KMS-11 (cell line): Measurements from ENCODE around the gene OGG1.

Experiments
- H2AFZ ChIP-seq: fragments of 200-600 bp; sonication (generic); 2 replicates; pipeline ENCODE4 v1.6.1; 2016; ENCODE audit warnings: antibody characterized with exemption, mixed run types, low read depth
- H3K27ac ChIP-seq: fragments of 200-600 bp; sonication (generic); 2 replicates; pipeline ENCODE4 v1.6.1; 2016; ENCODE audit warnings: mild to moderate bottlenecking, mixed run types
- H3K27me3 ChIP-seq: fragments of 200-600 bp; sonication (generic); 2 replicates; pipeline ENCODE4 v1.6.1; 2017; ENCODE audit warnings: mild to moderate bottlenecking, low read depth, mixed run types, moderate library complexity; ENCODE audit not compliant: insufficient read depth
- H3K36me3 ChIP-seq: fragments of 200-600 bp; sonication (generic); 2 replicates; pipeline ENCODE4 v1.6.1; 2017; ENCODE audit warnings: mild to moderate bottlenecking, mixed run types; ENCODE audit not compliant: insufficient read depth
- H3K4me1 ChIP-seq: fragments of 200-600 bp; sonication (generic); 2 replicates; pipeline ENCODE4 v1.6.1; 2016; ENCODE audit warnings: mild to moderate bottlenecking, low read depth, mixed run types; ENCODE audit not compliant: poor library complexity, severe bottlenecking
- H3K4me2 ChIP-seq: fragments of 200-600 bp; sonication (generic); 2 replicates; pipeline ENCODE4 v1.7.0; 2016; ENCODE audit warnings: mild to moderate bottlenecking, mixed run types
- H3K4me3 ChIP-seq: fragments of 200-600 bp; sonication (generic); IDR thresholded peaks from 2 replicates; pipeline ENCODE4 v1.6.1; 2017; ENCODE audit warnings: low read depth, low read length, mixed read lengths; ENCODE audit not compliant: insufficient read depth
- H3K79me2 ChIP-seq: fragments of 200-600 bp; sonication (generic); 2 replicates; pipeline ENCODE4 v1.6.1; 2016; ENCODE audit warnings: low read depth, mixed run types; ENCODE audit not compliant: insufficient read depth
- H3K9ac ChIP-seq: fragments of 200-600 bp; sonication (generic); 2 replicates; pipeline ENCODE4 v1.6.1; 2016; ENCODE audit warnings: mild to moderate bottlenecking, mixed run types
- H4K20me1 ChIP-seq: fragments of 200-600 bp; sonication (generic); 2 replicates; pipeline ENCODE4 v1.6.1; 2016; ENCODE audit warnings: mild to moderate bottlenecking, mixed run types; ENCODE audit not compliant: insufficient read depth
- TF ChIP-seq, protein P1 (sequence below): fragments of 200-600 bp; sonication (generic); conservative IDR thresholded peaks from 2 replicates; pipeline ENCODE4 v1.6.1; 2017; ENCODE audit warnings: low read depth, mild to moderate bottlenecking, antibody characterized with exemption, low read length, moderate library complexity, mixed read lengths

Gene OGG1

DNA sequence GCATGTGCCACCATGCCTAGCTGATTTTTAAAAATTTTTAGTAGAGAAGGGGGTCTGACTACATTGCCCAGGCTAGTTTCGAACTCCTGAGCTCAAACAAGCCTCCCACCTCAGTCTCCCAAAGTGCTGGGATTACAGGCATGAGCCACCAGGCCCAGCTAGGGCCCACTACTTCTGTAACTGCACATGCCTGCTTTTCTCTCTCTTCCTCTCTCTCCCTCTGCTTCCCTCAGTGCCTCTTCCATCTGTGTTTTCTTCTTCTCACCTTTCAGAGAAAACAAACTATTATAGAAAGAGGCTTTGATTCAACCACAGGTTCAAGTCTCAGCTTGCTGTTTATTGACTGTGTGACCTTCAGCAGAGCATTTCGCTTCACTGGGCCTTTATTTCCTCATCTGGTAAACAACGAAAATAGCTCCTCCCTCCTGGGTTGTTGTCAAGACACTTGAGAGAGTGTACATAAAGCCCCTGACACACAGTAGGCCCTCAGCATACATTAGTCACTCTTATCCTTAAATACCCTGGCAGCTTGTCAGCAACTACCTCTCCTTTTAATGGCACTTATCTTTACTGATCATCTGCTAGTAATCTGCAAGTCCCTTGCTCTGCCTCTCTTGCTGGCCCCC is 32.3 kb downstream of the OGG1 start:
- H3K36me3 ChIP-seq, result no peaks in the 10 kb centered on the region
- H3K4me2 ChIP-seq, result no peak overlapping the region
- H3K27ac ChIP-seq, result no peak overlapping the region
- H3K4me3 ChIP-seq, result no peak overlapping the region
- no peak overlapping the region for H2AFZ ChIP-seq
- H4K20me1 ChIP-seq, result no peaks in the 10 kb centered on the region
- TF ChIP-seq, protein P1, sequence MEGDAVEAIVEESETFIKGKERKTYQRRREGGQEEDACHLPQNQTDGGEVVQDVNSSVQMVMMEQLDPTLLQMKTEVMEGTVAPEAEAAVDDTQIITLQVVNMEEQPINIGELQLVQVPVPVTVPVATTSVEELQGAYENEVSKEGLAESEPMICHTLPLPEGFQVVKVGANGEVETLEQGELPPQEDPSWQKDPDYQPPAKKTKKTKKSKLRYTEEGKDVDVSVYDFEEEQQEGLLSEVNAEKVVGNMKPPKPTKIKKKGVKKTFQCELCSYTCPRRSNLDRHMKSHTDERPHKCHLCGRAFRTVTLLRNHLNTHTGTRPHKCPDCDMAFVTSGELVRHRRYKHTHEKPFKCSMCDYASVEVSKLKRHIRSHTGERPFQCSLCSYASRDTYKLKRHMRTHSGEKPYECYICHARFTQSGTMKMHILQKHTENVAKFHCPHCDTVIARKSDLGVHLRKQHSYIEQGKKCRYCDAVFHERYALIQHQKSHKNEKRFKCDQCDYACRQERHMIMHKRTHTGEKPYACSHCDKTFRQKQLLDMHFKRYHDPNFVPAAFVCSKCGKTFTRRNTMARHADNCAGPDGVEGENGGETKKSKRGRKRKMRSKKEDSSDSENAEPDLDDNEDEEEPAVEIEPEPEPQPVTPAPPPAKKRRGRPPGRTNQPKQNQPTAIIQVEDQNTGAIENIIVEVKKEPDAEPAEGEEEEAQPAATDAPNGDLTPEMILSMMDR, result no peak
- H3K9ac ChIP-seq, result no peak overlapping the region
- peaks cover 20% of the 10 kb centered on the region for H3K4me1 ChIP-seq
- H3K79me2 ChIP-seq, result no peaks in the 10 kb centered on the region
- no peaks in the 10 kb centered on the region for H3K27me3 ChIP-seq

DNA sequence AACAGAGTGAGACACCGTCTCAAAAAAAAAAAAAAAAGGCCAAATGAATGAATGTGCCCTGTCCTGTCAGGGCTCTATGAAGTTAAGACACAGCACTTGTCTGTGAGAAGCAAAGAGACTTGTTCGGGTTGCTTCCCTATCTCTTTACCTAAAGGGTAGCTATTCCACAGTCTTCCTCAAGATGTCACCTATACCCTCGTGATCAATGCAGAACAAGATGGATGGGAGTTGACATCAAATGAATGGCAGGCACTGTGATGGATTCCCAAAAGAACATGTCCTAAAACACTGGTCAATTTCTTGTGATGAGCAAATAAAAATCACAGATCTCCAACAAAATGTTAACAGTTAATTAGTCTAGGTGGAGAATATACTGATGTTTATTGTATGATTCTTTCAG is 33.0 kb downstream of the OGG1 start:
- Histone ChIP-seq H3K27ac (no peak overlapping the region), H3K4me2 (no peak overlapping the region)

DNA sequence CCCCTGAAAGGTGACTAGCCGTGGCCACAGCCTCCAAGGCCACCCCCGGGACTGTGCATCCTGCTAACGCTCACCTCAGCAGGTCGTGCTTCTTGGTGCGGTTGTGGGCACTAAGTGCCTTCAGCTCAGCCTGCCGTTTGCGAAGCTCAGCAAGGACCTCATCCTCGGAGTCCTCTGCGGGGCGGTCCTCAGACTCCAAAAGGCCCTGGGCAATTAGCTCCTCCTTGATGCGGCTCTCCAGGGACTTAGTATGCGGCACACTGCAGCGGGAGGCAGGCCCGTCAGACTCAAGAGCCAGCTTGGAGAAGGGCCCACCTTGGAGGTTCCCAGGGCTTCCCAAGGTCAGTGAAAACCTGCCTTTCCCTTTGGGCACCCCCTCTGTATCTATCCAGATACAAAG is 34.2 kb downstream of the OGG1 start:
- Histone ChIP-seq H3K27me3 (no peaks in the 10 kb centered on the region), H3K4me3 (no peak overlapping the region), H3K4me2 (no peak overlapping the region), H3K27ac (no peak overlapping the region), H4K20me1 (no peaks in the 10 kb centered on the region), H3K4me1 (peaks cover 20% of the 10 kb centered on the region), H3K9ac (no peak overlapping the region), H3K79me2 (no peaks in the 10 kb centered on the region), H2AFZ (no peak overlapping the region), H3K36me3 (no peaks in the 10 kb centered on the region)
- TF ChIP-seq, protein P1, result no peak

More for the DNA sequence above, 33.0 kb downstream of the OGG1 start:
- Histone ChIP-seq H3K9ac (no peak overlapping the region), H4K20me1 (no peaks in the 10 kb centered on the region), H2AFZ (no peak overlapping the region), H3K4me1 (peaks cover 20% of the 10 kb centered on the region), H3K79me2 (no peaks in the 10 kb centered on the region), H3K36me3 (no peaks in the 10 kb centered on the region), H3K4me3 (no peak overlapping the region), H3K27me3 (no peaks in the 10 kb centered on the region)
- TF ChIP-seq, protein P1, result no peak

DNA sequence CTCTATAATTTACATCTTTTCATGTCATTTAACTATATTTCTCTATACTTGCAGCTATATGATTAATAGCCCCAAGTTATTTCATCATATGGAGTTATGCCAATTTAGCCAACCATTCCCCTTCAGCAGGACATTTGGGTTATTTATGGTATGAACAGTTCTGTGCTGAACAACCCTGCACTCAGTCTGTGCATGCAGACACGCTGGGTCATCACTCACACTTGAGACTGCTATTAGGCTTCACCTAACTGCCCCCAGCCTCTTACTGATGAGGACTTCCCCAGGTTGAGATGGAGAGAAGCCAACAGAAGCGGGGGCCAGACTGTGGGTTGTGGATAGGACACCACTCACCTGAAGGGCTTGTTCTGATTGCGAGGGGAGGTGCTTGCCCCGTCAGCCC is 35.2 kb downstream of the OGG1 start:
- no peaks in the 10 kb centered on the region for H3K27me3 ChIP-seq
- no peak overlapping the region for H2AFZ ChIP-seq
- H3K4me2 ChIP-seq, result no peak overlapping the region
- H3K79me2 ChIP-seq, result no peaks in the 10 kb centered on the region
- H3K9ac ChIP-seq, result no peak overlapping the region
- TF ChIP-seq, protein P1, result no peak
- no peak overlapping the region for H3K4me3 ChIP-seq
- no peaks in the 10 kb centered on the region for H3K36me3 ChIP-seq
- peaks cover 10% of the 10 kb centered on the region for H3K4me1 ChIP-seq
- H3K27ac ChIP-seq, result no peak overlapping the region
- no peaks in the 10 kb centered on the region for H4K20me1 ChIP-seq
